ENCODE data around the gene KCNQ2.

The KCNQ2 gene

DNA sequence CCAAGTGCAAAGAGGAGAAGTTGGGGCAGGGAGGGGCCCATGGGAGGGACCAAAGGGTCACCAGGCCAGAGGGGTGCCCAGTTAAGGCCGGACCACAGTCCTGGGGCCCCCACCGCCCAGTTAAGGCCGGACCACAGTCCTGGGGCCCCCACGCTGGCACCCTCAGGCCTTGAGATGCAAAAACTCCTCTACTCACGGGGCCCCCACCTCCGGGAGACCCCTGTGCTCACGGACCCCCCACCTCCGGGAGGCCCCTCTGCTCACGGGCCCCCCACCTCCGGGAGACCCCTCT is 16.9 kb downstream of the KCNQ2 start:
- TF ChIP-seq, protein P1, sequence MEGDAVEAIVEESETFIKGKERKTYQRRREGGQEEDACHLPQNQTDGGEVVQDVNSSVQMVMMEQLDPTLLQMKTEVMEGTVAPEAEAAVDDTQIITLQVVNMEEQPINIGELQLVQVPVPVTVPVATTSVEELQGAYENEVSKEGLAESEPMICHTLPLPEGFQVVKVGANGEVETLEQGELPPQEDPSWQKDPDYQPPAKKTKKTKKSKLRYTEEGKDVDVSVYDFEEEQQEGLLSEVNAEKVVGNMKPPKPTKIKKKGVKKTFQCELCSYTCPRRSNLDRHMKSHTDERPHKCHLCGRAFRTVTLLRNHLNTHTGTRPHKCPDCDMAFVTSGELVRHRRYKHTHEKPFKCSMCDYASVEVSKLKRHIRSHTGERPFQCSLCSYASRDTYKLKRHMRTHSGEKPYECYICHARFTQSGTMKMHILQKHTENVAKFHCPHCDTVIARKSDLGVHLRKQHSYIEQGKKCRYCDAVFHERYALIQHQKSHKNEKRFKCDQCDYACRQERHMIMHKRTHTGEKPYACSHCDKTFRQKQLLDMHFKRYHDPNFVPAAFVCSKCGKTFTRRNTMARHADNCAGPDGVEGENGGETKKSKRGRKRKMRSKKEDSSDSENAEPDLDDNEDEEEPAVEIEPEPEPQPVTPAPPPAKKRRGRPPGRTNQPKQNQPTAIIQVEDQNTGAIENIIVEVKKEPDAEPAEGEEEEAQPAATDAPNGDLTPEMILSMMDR (IDR thresholded peaks at IDR 0.05; ENCODE audit: borderline replicate concordance, control extremely low read depth, extremely low read depth, insufficient read depth, missing control alignments), result no peak
- DNase-seq (ENCODE audit: low spot score), result no peak
- in situ Hi-C loops (cut with MboI; ENCODE audit: low sequenced_read_pairs, unreplicated experiment), result no loop called here

DNA sequence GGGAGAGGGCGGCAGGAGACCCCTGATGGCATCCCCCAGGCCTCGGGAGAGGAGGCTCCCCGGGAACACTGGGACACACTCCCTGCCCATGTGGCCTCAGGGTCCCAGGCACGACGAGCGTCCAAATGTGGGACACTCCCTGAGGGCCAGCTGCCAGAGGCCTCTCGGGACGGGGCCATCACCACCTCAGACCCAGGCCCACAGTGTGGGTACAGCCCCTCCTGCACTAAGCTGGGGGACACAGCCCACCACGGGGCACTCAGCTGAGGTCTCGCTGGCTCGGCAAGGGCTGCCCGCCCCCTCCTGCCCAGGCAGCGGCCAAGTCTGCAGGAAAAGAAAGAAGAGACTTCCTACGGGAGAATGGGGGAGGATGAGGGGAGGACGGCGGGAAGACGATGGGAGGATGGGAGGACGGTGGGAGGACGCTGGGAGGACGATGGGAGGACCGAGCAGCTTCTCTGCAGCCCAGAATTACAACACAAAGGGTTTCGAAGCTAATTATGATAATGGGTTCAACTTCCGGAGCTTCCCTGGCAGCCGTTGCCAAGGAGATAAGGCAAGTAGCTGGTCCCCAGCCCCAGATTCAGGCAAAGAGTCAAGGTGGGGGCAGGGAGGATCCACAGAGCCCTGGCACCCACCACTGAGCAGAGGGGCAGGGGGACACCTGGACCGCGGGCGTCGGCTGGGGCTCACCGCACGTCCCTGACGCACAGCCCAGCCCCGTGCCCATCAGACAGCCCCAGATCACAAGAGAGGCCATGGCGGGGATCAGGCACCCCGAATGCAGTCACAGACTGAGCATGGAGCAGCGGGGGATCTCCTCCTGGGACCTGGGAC is 17.5 kb downstream of the KCNQ2 start:
- TF ChIP-seq, protein P1 (IDR thresholded peaks at IDR 0.05; ENCODE audit: borderline replicate concordance, control extremely low read depth, extremely low read depth, insufficient read depth, missing control alignments), result no peak
- in situ Hi-C loops (cut with MboI; ENCODE audit: low sequenced_read_pairs, unreplicated experiment), result no loop called here
- no peak for DNase-seq (ENCODE audit: low spot score)

- TF ChIP-seq, protein P1 (IDR thresholded peaks at IDR 0.05; ENCODE audit: borderline replicate concordance, control extremely low read depth, extremely low read depth, insufficient read depth, missing control alignments), result no peak
- in situ Hi-C loops (cut with MboI; ENCODE audit: low sequenced_read_pairs, unreplicated experiment), result no loop called here
- no peak for DNase-seq (ENCODE audit: low spot score)
Measured at GRCh38 chr20:63452821-63453523, 19.5 kb downstream of the KCNQ2 start.

GRCh38 chr20:63452341-63452740 is 20.1 kb downstream of the KCNQ2 start:
- TF ChIP-seq, protein P1 (IDR thresholded peaks at IDR 0.05; ENCODE audit: borderline replicate concordance, control extremely low read depth, extremely low read depth, insufficient read depth, missing control alignments), result no peak
- in situ Hi-C loops (cut with MboI; ENCODE audit: low sequenced_read_pairs, unreplicated experiment), result no loop called here
- DNase-seq (ENCODE audit: low spot score), result no peak

- TF ChIP-seq, protein P1 (IDR thresholded peaks at IDR 0.05; ENCODE audit: borderline replicate concordance, control extremely low read depth, extremely low read depth, insufficient read depth, missing control alignments), result no peak
- in situ Hi-C loops (cut with MboI; ENCODE audit: low sequenced_read_pairs, unreplicated experiment), result no loop called here
- DNase-seq (ENCODE audit: low spot score), result no peak
Measured at GRCh38 chr20:63451821-63452220, 20.6 kb downstream of the KCNQ2 start.

DNA sequence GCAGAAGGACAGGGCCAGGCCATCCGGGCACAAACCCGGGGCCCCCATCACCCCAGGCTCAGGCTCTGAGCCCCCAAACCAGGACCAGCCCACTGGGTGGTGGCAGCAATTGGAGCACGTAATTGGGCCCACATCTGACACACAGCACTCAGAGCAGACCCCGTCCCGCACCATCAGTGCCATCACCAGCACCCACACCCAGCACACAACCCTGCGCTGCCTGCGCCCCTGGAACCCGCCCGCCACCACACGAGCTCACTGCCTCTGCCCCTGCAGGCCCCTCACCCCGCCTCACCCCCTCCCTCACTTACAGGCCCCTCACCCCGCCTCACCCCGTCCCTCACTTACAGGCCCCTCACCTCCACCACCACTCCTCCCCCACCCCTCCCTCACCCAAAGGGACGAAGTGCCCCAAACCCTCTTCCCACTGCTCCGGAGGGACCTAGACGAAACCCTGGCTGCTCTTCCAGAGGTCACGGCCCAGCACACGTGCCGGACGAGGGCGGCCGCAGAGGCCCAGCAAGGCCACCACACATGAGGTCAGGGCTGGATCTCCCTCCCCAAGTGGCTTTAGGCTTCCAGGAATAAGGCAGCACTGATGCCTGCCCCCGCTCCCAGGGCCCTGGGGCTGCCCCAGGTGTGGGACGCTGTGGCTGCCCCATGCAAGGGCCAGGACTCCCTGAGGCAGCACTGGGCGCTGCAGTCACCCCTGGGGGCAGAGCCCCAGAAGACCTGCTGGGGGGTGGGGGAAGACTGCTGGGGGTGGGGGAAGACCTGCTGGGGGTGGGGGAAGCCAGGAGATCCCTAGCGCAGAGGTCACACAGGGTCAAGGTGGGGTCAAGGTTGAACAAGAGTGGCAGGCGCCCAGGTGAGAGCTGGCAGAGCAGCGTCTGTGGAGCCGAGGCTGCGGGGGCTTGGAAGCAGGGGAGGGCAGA is 22.4 kb downstream of the KCNQ2 start:
- in situ Hi-C loops (cut with MboI; ENCODE audit: low sequenced_read_pairs, unreplicated experiment), result no loop called here
- TF ChIP-seq, protein P1 (IDR thresholded peaks at IDR 0.05; ENCODE audit: borderline replicate concordance, control extremely low read depth, extremely low read depth, insufficient read depth, missing control alignments), result no peak
- DNase-seq (ENCODE audit: low spot score), result no peak

Data from GM13976 (cell line).